Breast epithelium (tissue), 3 donors: Measurements from ENCODE around the gene CPNE5.

Experiments
- POLR2A ChIP-seq: fragments of 450-650 bp; IDR thresholded peaks from one replicate; pipeline ENCODE4 v1.6.1; 2016; ENCODE audit warnings: antibody characterized with exemption, mild to moderate bottlenecking, moderate library complexity
- TF ChIP-seq, protein P1 (sequence below), 3 donors: fragments of 450-650 bp; IDR thresholded peaks; one replicate each; pipeline ENCODE4 v1.5.1; 2016 to 2017; ENCODE audit warnings: antibody characterized with exemption in 3 of 3, mild to moderate bottlenecking in 3 of 3, moderate library complexity in 3 of 3

DNA sequence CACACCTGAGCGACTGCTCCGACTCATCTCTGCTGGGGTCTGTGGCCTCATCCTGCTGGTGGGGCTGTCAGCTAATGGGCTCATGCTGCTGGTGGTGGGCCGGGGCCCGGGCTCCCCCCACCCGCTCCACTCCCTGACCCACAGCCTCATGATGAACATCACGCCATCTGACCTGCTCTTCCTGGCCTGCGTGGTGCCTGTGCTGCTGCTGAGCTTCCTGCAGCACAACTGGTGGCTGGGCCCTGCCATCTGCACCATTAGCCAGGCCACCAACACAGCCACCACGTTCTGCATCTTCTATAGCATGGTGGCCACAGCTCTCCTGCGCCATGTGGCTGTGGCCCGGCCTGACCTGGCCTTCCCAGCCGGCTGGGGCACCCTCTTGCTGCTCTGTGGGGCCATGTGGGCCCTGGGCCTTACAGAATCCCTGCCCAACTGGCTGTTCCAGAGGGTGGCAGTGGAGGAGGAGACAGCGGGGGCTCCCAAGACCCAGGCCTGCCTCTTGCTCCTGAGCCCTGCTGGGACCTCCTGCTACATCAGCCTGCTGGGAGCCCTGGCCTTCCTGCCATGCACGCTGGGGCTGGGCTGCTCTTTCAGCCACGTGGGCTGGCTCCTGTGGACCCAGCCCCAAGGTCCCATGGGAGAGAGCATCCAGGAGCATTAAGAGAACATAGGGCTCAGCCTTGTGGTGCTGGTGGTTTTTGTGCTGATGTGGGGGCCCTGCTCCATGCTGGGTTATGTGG lies 102.0 kb downstream of the CPNE5 start:
- TF ChIP-seq, protein P1, sequence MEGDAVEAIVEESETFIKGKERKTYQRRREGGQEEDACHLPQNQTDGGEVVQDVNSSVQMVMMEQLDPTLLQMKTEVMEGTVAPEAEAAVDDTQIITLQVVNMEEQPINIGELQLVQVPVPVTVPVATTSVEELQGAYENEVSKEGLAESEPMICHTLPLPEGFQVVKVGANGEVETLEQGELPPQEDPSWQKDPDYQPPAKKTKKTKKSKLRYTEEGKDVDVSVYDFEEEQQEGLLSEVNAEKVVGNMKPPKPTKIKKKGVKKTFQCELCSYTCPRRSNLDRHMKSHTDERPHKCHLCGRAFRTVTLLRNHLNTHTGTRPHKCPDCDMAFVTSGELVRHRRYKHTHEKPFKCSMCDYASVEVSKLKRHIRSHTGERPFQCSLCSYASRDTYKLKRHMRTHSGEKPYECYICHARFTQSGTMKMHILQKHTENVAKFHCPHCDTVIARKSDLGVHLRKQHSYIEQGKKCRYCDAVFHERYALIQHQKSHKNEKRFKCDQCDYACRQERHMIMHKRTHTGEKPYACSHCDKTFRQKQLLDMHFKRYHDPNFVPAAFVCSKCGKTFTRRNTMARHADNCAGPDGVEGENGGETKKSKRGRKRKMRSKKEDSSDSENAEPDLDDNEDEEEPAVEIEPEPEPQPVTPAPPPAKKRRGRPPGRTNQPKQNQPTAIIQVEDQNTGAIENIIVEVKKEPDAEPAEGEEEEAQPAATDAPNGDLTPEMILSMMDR (IDR thresholded peaks at IDR 0.05) = no peak
- TF ChIP-seq POLR2A = no peak
